Progenitor cell of endocrine pancreas (in vitro differentiated cells): Measurements from ENCODE around the gene CCDC60. TPM values are rescaled to one million over a fixed set of nuclear protein-coding genes. Genes with fewer than 3 reads are reported as not detected.
"Not testable (repeated sequence)": the region's sequence is repeated elsewhere in the genome, so short reads cannot be mapped to it uniquely, and the experiment has no call there.

Source experiments
- DNase-seq: peaks from one replicate; pipeline ENCODE4 v3.0.0; 2021; ENCODE audit warnings: low spot score; ENCODE audit not compliant: unreplicated experiment
- H3K27ac Mint-ChIP-seq: 2 replicates; pipeline ENCODE4 v1.8.0; 2021; ENCODE audit warnings: mild to moderate bottlenecking, moderate library complexity, mixed read lengths
- H3K27me3 Mint-ChIP-seq: 2 replicates; pipeline ENCODE4 v1.8.0; 2021; ENCODE audit warnings: mixed read lengths
- H3K36me3 Mint-ChIP-seq: 2 replicates; pipeline ENCODE4 v1.8.0; 2022; ENCODE audit warnings: mixed read lengths; ENCODE audit not compliant: insufficient read depth
- H3K4me1 Mint-ChIP-seq: 2 replicates; pipeline ENCODE4 v1.8.0; 2021; ENCODE audit warnings: low read depth, mixed read lengths
- H3K4me3 Mint-ChIP-seq: 2 replicates; pipeline ENCODE4 v1.8.0; 2021; ENCODE audit warnings: low read depth, mild to moderate bottlenecking, moderate library complexity, mixed read lengths
- H3K9me3 Mint-ChIP-seq: 2 replicates; pipeline ENCODE4 v1.8.0; 2021; ENCODE audit warnings: low read depth, mixed read lengths
- total RNA-seq: library from RNA; stranded (reverse); gene quantifications from 2 replicates; pipeline ENCODE4 v1.2.1, GENCODE V29; 2021
- TF ChIP-seq, protein P1 (sequence below): fragments of 200-600 bp; sonication (generic); IDR thresholded peaks from one replicate; pipeline ENCODE4 v1.5.0; 2021; ENCODE audit warnings: antibody characterized with exemption, mild to moderate bottlenecking; ENCODE audit not compliant: unreplicated experiment

CCDC60 gene
- total RNA-seq, 1 donor from 2014 or later, result 23.4 TPM

DNA sequence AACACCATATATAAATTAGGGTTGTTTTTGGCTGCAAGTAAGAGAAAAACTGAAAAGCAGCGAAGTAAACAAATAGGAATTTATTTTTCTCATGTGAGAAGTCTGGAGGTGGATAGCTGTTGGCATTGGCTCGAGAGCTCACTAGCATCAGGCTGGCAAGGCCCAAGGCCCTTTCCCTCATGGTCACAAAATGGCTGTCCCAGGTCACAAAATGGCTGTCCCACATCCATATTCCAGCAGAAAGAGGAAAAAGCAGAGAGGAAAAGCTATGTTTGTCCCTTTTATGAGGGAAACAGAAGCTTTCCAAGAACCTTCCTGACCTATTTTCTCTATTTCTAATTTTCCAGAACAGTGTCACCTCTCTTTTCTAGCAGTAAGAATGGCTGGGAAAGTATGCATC, 7.5 kb downstream of the CCDC60 start:
- peaks cover 8% of the 10 kb centered on the region for H3K9me3 Mint-ChIP-seq
- H3K36me3 Mint-ChIP-seq, result peaks cover 4% of the 10 kb centered on the region
- no peak overlapping the region for H3K27ac Mint-ChIP-seq
- H3K4me3 Mint-ChIP-seq, result no peak overlapping the region
- H3K4me1 Mint-ChIP-seq, result peaks cover 18% of the 10 kb centered on the region
- no peaks in the 10 kb centered on the region for H3K27me3 Mint-ChIP-seq
- DNase-seq, result no peak
- TF ChIP-seq, protein P1, sequence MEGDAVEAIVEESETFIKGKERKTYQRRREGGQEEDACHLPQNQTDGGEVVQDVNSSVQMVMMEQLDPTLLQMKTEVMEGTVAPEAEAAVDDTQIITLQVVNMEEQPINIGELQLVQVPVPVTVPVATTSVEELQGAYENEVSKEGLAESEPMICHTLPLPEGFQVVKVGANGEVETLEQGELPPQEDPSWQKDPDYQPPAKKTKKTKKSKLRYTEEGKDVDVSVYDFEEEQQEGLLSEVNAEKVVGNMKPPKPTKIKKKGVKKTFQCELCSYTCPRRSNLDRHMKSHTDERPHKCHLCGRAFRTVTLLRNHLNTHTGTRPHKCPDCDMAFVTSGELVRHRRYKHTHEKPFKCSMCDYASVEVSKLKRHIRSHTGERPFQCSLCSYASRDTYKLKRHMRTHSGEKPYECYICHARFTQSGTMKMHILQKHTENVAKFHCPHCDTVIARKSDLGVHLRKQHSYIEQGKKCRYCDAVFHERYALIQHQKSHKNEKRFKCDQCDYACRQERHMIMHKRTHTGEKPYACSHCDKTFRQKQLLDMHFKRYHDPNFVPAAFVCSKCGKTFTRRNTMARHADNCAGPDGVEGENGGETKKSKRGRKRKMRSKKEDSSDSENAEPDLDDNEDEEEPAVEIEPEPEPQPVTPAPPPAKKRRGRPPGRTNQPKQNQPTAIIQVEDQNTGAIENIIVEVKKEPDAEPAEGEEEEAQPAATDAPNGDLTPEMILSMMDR, result no peak

GRCh38 chr12:119343130-119343529, 8.6 kb downstream of the CCDC60 start:
- Mint-ChIP-seq H3K4me1 (peaks cover 12% of the 10 kb centered on the region), H3K27me3 (no peaks in the 10 kb centered on the region), H3K36me3 (peaks cover 4% of the 10 kb centered on the region), H3K4me3 (no peak overlapping the region), H3K9me3 (peaks cover 4% of the 10 kb centered on the region), H3K27ac (no peak overlapping the region)
- TF ChIP-seq, protein P1, result no peak
- no peak for DNase-seq

- DNase-seq, result no peak
- Mint-ChIP-seq H3K4me1 (peaks cover 19% of the 10 kb centered on the region), H3K27me3 (no peaks in the 10 kb centered on the region), H3K36me3 (peaks cover 20% of the 10 kb centered on the region), H3K4me3 (no peak overlapping the region), H3K9me3 (peaks cover 26% of the 10 kb centered on the region), H3K27ac (peak overlapping the region; percentile 11)
- TF ChIP-seq, protein P1, result no peak
These were observed 19.6 kb downstream of the CCDC60 start for GRCh38 chr12:119354172-119354571.

DNA sequence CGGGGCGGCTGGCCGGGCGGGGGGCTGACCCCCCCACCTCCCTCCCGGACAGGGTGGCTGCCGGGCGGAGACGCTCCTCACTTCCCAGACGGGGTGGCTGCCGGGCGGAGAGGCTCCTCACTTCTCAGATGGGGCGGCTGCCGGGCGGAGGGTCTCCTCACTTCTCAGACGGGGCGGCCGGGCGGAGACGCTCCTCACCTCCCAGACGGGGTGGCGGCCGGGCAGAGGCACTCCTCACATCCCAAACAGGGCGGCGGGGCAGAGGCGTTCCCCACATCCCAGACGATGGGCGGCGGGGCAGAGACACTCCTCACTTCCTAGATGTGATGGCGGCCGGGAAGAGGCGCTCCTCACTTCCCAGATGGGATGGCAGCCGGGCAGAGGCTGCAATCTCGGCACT, 25.8 kb downstream of the CCDC60 start:
- not testable (repeated sequence) for DNase-seq, H3K27ac Mint-ChIP-seq, H3K27me3 Mint-ChIP-seq, H3K4me3 Mint-ChIP-seq
- peaks cover 23% of the 10 kb centered on the region for H3K9me3 Mint-ChIP-seq
- peaks cover 19% of the 10 kb centered on the region for H3K4me1 Mint-ChIP-seq
- H3K36me3 Mint-ChIP-seq, result peaks cover 17% of the 10 kb centered on the region

DNA sequence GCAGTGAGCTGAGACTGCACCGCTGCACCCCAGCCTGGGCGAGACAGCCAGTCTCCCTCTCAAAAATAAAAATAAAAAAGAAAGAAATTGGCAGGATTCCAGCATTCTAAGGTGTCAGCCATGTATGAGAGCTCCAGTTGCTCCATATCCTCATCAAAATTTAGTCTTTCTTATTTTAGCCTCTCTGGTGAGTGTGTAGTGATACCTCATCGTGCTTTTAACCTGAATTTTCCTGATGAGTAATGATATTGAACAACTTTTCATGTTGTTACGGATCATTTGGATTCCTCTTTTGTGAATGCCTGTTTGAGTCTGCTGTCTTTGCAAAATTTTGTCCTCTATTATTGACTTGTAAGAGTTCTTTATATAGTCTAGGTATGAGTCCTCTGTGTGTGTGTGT, 28.5 kb downstream of the CCDC60 start:
- Mint-ChIP-seq H3K27me3 (no peaks in the 10 kb centered on the region), H3K27ac (no peak overlapping the region), H3K36me3 (peaks cover 9% of the 10 kb centered on the region), H3K4me1 (peaks cover 27% of the 10 kb centered on the region), H3K9me3 (peaks cover 10% of the 10 kb centered on the region), H3K4me3 (no peak overlapping the region)
- no peak for DNase-seq
- TF ChIP-seq, protein P1, result no peak

GRCh38 chr12:119363490-119363889, 29.0 kb downstream of the CCDC60 start:
- peaks cover 5% of the 10 kb centered on the region for H3K36me3 Mint-ChIP-seq
- H3K4me3 Mint-ChIP-seq, result no peak overlapping the region
- TF ChIP-seq, protein P1, result no peak
- DNase-seq, result no peak
- peaks cover 7% of the 10 kb centered on the region for H3K9me3 Mint-ChIP-seq
- no peaks in the 10 kb centered on the region for H3K27me3 Mint-ChIP-seq
- H3K27ac Mint-ChIP-seq, result peak overlapping the region; percentile 20
- H3K4me1 Mint-ChIP-seq, result peaks cover 28% of the 10 kb centered on the region
